PC-3 (cell line): ENCODE measurements around the gene HOXB9. TPM values are rescaled to one million over a fixed set of nuclear protein-coding genes. Genes with fewer than 3 reads are reported as not detected.

Experiments used
- ATAC-seq: fragments of 200-7000 bp; cut with Tn5 transposase; 2 replicates; pipeline ENCODE4 v1.9.1; 2020; ENCODE audit warnings: mild to moderate bottlenecking, moderate library complexity
- BruUV-seq: library from RNA; stranded (reverse); fragments of 400-500 nt; replicated peaks from 2 replicates; lab custom pipeline; 2021; lab: Mats Ljungman, UMichigan
- CTCF ChIA-PET: fragments of 300-600 bp; sonication (Branson Sonifier 250); formaldehyde crosslinking; loops from one replicate; lab custom pipeline; 2022; ENCODE audit warnings: antibody characterized with exemption; lab: Charles Lee
- POLR2A ChIA-PET: fragments of 300-600 bp; sonication (Branson Sonifier 250); formaldehyde crosslinking; loops from one replicate; lab custom pipeline; 2022; ENCODE audit warnings: antibody characterized with exemption; ENCODE audit not compliant: unreplicated experiment; lab: Charles Lee
- DNase-seq: peaks from one replicate; pipeline ENCODE4 v3.0.0-alpha.2; 2015
- H2AFZ ChIP-seq: fragments of 300-600 bp; sonication (generic); 2 replicates; pipeline ENCODE4 v1.6.0; 2016; ENCODE audit warnings: antibody characterized with exemption, low read length
- H3F3A ChIP-seq: fragments of 300-600 bp; sonication (generic); one replicate; pipeline ENCODE4 v1.6.0; 2017; ENCODE audit warnings: antibody characterized with exemption, low read length, control low read depth, mild to moderate bottlenecking; ENCODE audit not compliant: unreplicated experiment
- H3K27ac ChIP-seq: fragments of 300-600 bp; sonication (generic); 2 replicates; pipeline ENCODE4 v1.5.1; 2016; ENCODE audit warnings: mild to moderate bottlenecking, low read length
- H3K27me3 ChIP-seq: fragments of 300-600 bp; sonication (generic); 2 replicates; pipeline ENCODE4 v1.6.1; 2016; ENCODE audit warnings: low read length, mixed read lengths
- H3K36me3 ChIP-seq: fragments of 300-600 bp; sonication (generic); 2 replicates; pipeline ENCODE4 v1.6.1; 2016; ENCODE audit warnings: low read depth, mixed run types, low read length, mixed read lengths
- H3K4me1 ChIP-seq: fragments of 300-600 bp; sonication (generic); 2 replicates; pipeline ENCODE4 v1.5.1; 2016; ENCODE audit warnings: low read length; ENCODE audit not compliant: insufficient read depth
- H3K4me2 ChIP-seq: fragments of 300-600 bp; sonication (generic); 2 replicates; pipeline ENCODE4 v1.6.0; 2016; ENCODE audit warnings: low read length
- H3K4me3 ChIP-seq: fragments of 300-600 bp; sonication (generic); 2 replicates; pipeline ENCODE4 v1.5.1; 2016; ENCODE audit warnings: mild to moderate bottlenecking, low read length, mixed read lengths
- H3K79me2 ChIP-seq: fragments of 300-600 bp; sonication (generic); 2 replicates; pipeline ENCODE4 v1.6.1; 2017; ENCODE audit warnings: low read length, mixed read lengths
- H3K9ac ChIP-seq: fragments of 300-600 bp; sonication (generic); 2 replicates; pipeline ENCODE4 v1.6.0; 2016; ENCODE audit warnings: mild to moderate bottlenecking, low read length
- H3K9me2 ChIP-seq: fragments of 300-600 bp; sonication (generic); replicated peaks from 2 replicates; pipeline ENCODE4 v1.6.1; 2016; ENCODE audit warnings: mixed run types, low read length, mixed read lengths
- H3K9me3 ChIP-seq: fragments of 300-600 bp; sonication (generic); 2 replicates; pipeline ENCODE4 v1.6.1; 2016; ENCODE audit warnings: low read length, mixed read lengths
- H4K20me1 ChIP-seq: fragments of 300-600 bp; sonication (generic); 2 replicates; pipeline ENCODE4 v1.6.1; 2016; ENCODE audit warnings: low read length, mixed read lengths
- CTCF ChIP-seq: fragments of 300-600 bp; sonication (generic); conservative IDR thresholded peaks from 2 replicates; pipeline ENCODE4 v1.5.1; 2017; ENCODE audit warnings: antibody characterized with exemption, low read depth, mild to moderate bottlenecking, low read length
- EZH2 ChIP-seq: fragments of 300-600 bp; sonication (generic); IDR thresholded peaks from one replicate; pipeline ENCODE4 v1.6.1; 2017; ENCODE audit warnings: antibody characterized with exemption, mild to moderate bottlenecking, low read length; ENCODE audit not compliant: unreplicated experiment
- EZH2phosphoT487 ChIP-seq: fragments of 300-600 bp; sonication (generic); IDR thresholded peaks from 2 replicates; pipeline ENCODE4 v1.6.1; 2018; ENCODE audit warnings: mild to moderate bottlenecking, antibody characterized with exemption, low read length, borderline replicate concordance
- intact Hi-C: fragments of 100-400 bp; cut with micrococcal nuclease; formaldehyde crosslinking; loops from 2 replicates; pipeline ENCODE4 v1.9.0; 2023
- total RNA-seq: library from RNA; depleted of rRNA; stranded (reverse); fragments of >200 nt; gene quantifications from 2 replicates; pipeline ENCODE4 v1.2.3, GENCODE V29; 2014

The HOXB9 gene
- total RNA-seq, 1 experiment from 2014 or later, result 7.0 TPM

- no peak for ATAC-seq
- POLR2A ChIA-PET, result no interaction called here
Measured at GRCh38 chr17:48644910-48645557, 18.9 kb upstream of the HOXB9 start.

GRCh38 chr17:48644159-48644558 is 18.0 kb upstream of the HOXB9 start:
- Histone ChIP-seq H3K36me3 (no peaks in the 10 kb centered on the region), H3K79me2 (no peaks in the 10 kb centered on the region), H3K4me2 (no peak overlapping the region), H2AFZ (no peak overlapping the region), H3K9ac (no peak overlapping the region), H3K9me3 (no peaks in the 10 kb centered on the region), H3K9me2 (no peaks in the 10 kb centered on the region), H3F3A (no peaks in the 10 kb centered on the region), H4K20me1 (no peaks in the 10 kb centered on the region), H3K4me3 (no peak overlapping the region), H3K27ac (no peak overlapping the region), H3K4me1 (no peaks in the 10 kb centered on the region), H3K27me3 (no peaks in the 10 kb centered on the region)
- no TSS peak for BruUV-seq
- TF ChIP-seq CTCF, result no peak
- no peak for TF ChIP-seq EZH2phosphoT487
- TF ChIP-seq EZH2, result no peak
- POLR2A ChIA-PET, result no interaction called here
- ATAC-seq, result no peak
- DNase-seq, result no peak
- CTCF ChIA-PET, result no interaction called here
- intact Hi-C loops, result no loop called here

More at GRCh38 chr17:48644910-48645557, 18.9 kb upstream of the HOXB9 start:
- intact Hi-C loops, result no loop called here
- Histone ChIP-seq H3K9me2 (no peaks in the 10 kb centered on the region), H3K4me1 (no peaks in the 10 kb centered on the region), H3K9ac (no peak overlapping the region), H3K79me2 (no peaks in the 10 kb centered on the region), H3K4me3 (no peak overlapping the region), H3K36me3 (no peaks in the 10 kb centered on the region), H3K4me2 (no peak overlapping the region), H3K27me3 (no peaks in the 10 kb centered on the region), H4K20me1 (no peaks in the 10 kb centered on the region), H3F3A (no peaks in the 10 kb centered on the region), H2AFZ (no peak overlapping the region), H3K27ac (no peak overlapping the region), H3K9me3 (no peaks in the 10 kb centered on the region)
- BruUV-seq, result no TSS peak
- TF ChIP-seq CTCF (no peak), EZH2phosphoT487 (no peak), EZH2 (no peak)
- CTCF ChIA-PET, result no interaction called here
- DNase-seq, result no peak

- intact Hi-C loops, result no loop called here
- Histone ChIP-seq H3K9me2 (no peaks in the 10 kb centered on the region), H3K79me2 (no peaks in the 10 kb centered on the region), H4K20me1 (no peaks in the 10 kb centered on the region), H3K27me3 (no peaks in the 10 kb centered on the region), H3K36me3 (no peaks in the 10 kb centered on the region), H3K27ac (no peak overlapping the region), H3K4me3 (no peak overlapping the region), H3K9ac (no peak overlapping the region), H3F3A (no peaks in the 10 kb centered on the region), H3K9me3 (no peaks in the 10 kb centered on the region), H3K4me2 (no peak overlapping the region), H2AFZ (no peak overlapping the region), H3K4me1 (no peaks in the 10 kb centered on the region)
- BruUV-seq, result no TSS peak
- no peak for ATAC-seq
- ChIA-PET POLR2A (no interaction called here), CTCF (no interaction called here)
- TF ChIP-seq EZH2 (no peak), CTCF (no peak), EZH2phosphoT487 (no peak)
- DNase-seq, result no peak
Measured at GRCh38 chr17:48643697-48644012, 17.5 kb upstream of the HOXB9 start.
